Keratinocyte (primary cell): Measurements from ENCODE around the gene GGT5.

Experiments used
- CTCF ChIP-seq, 3 experiments: IDR thresholded peaks in 1 of 3; conservative IDR thresholded peaks in 1 of 3; optimal IDR thresholded peaks in 1 of 3; 2 replicates in 2 of 3; 3 replicates in 1 of 3; pipeline versions ENCODE3 to v1.5.1; 2011; ENCODE audit warnings: low read length in 3 of 3, mild to moderate bottlenecking in 3 of 3, moderate library complexity in 2 of 3, control low read depth in 1 of 3, inconsistent platforms in 1 of 3; ENCODE audit not compliant: insufficient read depth in 2 of 3; ENCODE audit errors: extremely low read depth in 1 of 3
- EZH2 ChIP-seq: IDR thresholded peaks from one replicate; pipeline ENCODE4 v1.6.1; 2012; ENCODE audit warnings: inconsistent platforms, mild to moderate bottlenecking, low read length, moderate library complexity

GRCh38 chr22:24187731-24188644 lies 56.9 kb downstream of the GGT5 start:
- TF ChIP-seq CTCF (optimal IDR thresholded peaks at IDR 0.05 in 1 of 3, IDR thresholded peaks at IDR 0.05 in 1 of 3, conservative IDR thresholded peaks at IDR 0.05 in 1 of 3; ENCODE audit: extremely low read depth in 1 of 3, insufficient read depth in 2 of 3, low read length in 3 of 3) (no peak), EZH2 (no peak)
